ENCODE data around the gene RPTOR. TPM values are rescaled to one million over a fixed set of nuclear protein-coding genes. Genes with fewer than 3 reads are reported as not detected.

The RPTOR gene
- total RNA-seq, 1 experiment from 2014 or later, result 25.1 TPM

- no peak overlapping the region for H2BK20ac ChIP-seq (ENCODE audit: low read depth, low read length, poor library complexity, severe bottlenecking)
- H3K27me3 ChIP-seq (ENCODE audit: insufficient read depth, low read length), result no peaks in the 10 kb centered on the region; the same call in 1 of the 2 replicates
- H2BK120ac ChIP-seq (ENCODE audit: low read depth, low read length, poor library complexity, severe bottlenecking), result no peak overlapping the region
- no peak overlapping the region for H3K23ac ChIP-seq (ENCODE audit: insufficient read length, low read depth, low read length)
- Mint-ChIP-seq H3K4me1 (peaks cover 7 to 14% of the 10 kb centered on the region in 2 experiments), H3K27me3 (ENCODE audit: low read depth) (peaks cover 70% of the 10 kb centered on the region), H3K36me3 (ENCODE audit: insufficient read depth in 1 of 3, low read depth in 3 of 3) (peaks cover 7 to 10% (median 8%) of the 10 kb centered on the region in 3 experiments), H3K4me3 (no peak overlapping the region), H3K9me3 (peaks cover 16% of the 10 kb centered on the region in 2 experiments), H3K27ac (no peak overlapping the region)
- H3K4me1 ChIP-seq (ENCODE audit: insufficient read depth, low read length), result no peaks in the 10 kb centered on the region
- no peak overlapping the region for H2AFZ ChIP-seq (ENCODE audit: low read length)
- H4K20me1 ChIP-seq (ENCODE audit: control insufficient read depth, insufficient read depth, insufficient read length), result no peaks in the 10 kb centered on the region
- H2BK5ac ChIP-seq (ENCODE audit: insufficient read length, low read length), result no peak overlapping the region
- H3K56ac ChIP-seq (ENCODE audit: insufficient read length, low read depth, low read length), result no peak overlapping the region
- H4K5ac ChIP-seq (ENCODE audit: insufficient read length, low read depth, low read length), result no peak overlapping the region
- no peak overlapping the region for H3K4ac ChIP-seq (ENCODE audit: low read depth, low read length)
- TF ChIP-seq, protein P1, sequence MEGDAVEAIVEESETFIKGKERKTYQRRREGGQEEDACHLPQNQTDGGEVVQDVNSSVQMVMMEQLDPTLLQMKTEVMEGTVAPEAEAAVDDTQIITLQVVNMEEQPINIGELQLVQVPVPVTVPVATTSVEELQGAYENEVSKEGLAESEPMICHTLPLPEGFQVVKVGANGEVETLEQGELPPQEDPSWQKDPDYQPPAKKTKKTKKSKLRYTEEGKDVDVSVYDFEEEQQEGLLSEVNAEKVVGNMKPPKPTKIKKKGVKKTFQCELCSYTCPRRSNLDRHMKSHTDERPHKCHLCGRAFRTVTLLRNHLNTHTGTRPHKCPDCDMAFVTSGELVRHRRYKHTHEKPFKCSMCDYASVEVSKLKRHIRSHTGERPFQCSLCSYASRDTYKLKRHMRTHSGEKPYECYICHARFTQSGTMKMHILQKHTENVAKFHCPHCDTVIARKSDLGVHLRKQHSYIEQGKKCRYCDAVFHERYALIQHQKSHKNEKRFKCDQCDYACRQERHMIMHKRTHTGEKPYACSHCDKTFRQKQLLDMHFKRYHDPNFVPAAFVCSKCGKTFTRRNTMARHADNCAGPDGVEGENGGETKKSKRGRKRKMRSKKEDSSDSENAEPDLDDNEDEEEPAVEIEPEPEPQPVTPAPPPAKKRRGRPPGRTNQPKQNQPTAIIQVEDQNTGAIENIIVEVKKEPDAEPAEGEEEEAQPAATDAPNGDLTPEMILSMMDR (conservative IDR thresholded peaks at IDR 0.05), result no peak
- no peak overlapping the region for H4K8ac ChIP-seq (replicated peaks; ENCODE audit: insufficient read length, low read depth, low read length)
- no peak overlapping the region for H2BK15ac ChIP-seq (ENCODE audit: low read depth, low read length)
- H3K79me1 ChIP-seq (ENCODE audit: insufficient read depth, low read depth, low read length, poor library complexity, severe bottlenecking), result no peaks in the 10 kb centered on the region
- H3K9me3 ChIP-seq (ENCODE audit: control insufficient read depth, low read depth, low read length), result peaks cover 7% of the 10 kb centered on the region
- H3K9ac ChIP-seq (ENCODE audit: extremely low read depth, insufficient read length, low read length), result no peak overlapping the region
- no peak overlapping the region for H2AK5ac ChIP-seq (ENCODE audit: insufficient read length, low read length)
- H3K79me2 ChIP-seq (ENCODE audit: insufficient read depth, low read length), result no peaks in the 10 kb centered on the region
- no peak overlapping the region for H3K4me2 ChIP-seq (ENCODE audit: insufficient read depth, insufficient read length, low read length)
- no CpG with 5 or more reads among the region's 10 CpGs for WGBS (ENCODE audit: extremely low coverage, insufficient read length, low lambda C conversion rate)
- no peak overlapping the region for H3K18ac ChIP-seq (ENCODE audit: insufficient read length, low read depth, low read length)
- H2BK12ac ChIP-seq (ENCODE audit: insufficient read length, low read depth, low read length), result no peak overlapping the region
- no peak for DNase-seq
- H3T11ph ChIP-seq (ENCODE audit: low read length), result no peak overlapping the region
- no peak overlapping the region for H4K91ac ChIP-seq (ENCODE audit: insufficient read length, low read depth, low read length)
- peaks cover 4% of the 10 kb centered on the region for H3K23me2 ChIP-seq (ENCODE audit: insufficient read length, low read depth, low read length, poor library complexity, severe bottlenecking)
- no peak overlapping the region for H3K27ac ChIP-seq (ENCODE audit: insufficient read length, low read depth, low read length)
- H3K14ac ChIP-seq (ENCODE audit: insufficient read depth, low read length), result no peak overlapping the region
Observed at GRCh38 chr17:81006891-81007290, 462.3 kb downstream of the RPTOR start.

Measured in H9 (cell line).